ENCODE data around the gene MYO5A.
A peak's percentile ranks its signal among the peaks of the same experiment; 100 is the strongest.
"Not testable (repeated sequence)": the region's sequence is repeated elsewhere in the genome, so short reads cannot be mapped to it uniquely, and the experiment has no call there.

Gene MYO5A

GRCh38 chr15:52445553-52445952 lies 83.1 kb downstream of the MYO5A start:
- DNase-seq (ENCODE audit: low read depth): peak; percentile 4
- no peak overlapping the region for H3K4me3 ChIP-seq (ENCODE audit: control insufficient read depth, low read depth, low read length)
- TF ChIP-seq CTCF (conservative IDR thresholded peaks at IDR 0.05; ENCODE audit: control insufficient read depth, insufficient read depth, low read depth, low read length): no peak

DNA sequence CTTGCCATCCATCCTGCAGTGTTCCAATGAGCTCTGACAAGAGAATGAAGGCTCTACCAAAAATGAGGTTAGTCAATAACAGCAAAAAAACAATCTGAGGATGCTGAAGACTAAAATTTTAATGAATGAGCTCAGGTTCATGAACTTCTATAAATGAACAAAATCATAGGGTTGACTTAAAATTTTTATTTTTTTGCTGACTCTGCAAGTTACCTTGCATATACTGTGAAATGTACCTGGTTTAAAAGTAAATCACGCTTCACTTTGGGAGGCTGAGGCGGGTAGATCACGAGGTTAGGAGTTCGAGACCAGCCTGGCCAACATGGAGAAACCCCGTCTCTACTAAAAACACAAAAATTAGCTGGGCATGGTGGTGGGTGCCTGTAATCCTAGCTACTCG lies 85.5 kb downstream of the MYO5A start:
- not testable (repeated sequence) for H3K4me3 ChIP-seq (ENCODE audit: control insufficient read depth, low read depth, low read length); DNase-seq (ENCODE audit: low read depth)

DNA sequence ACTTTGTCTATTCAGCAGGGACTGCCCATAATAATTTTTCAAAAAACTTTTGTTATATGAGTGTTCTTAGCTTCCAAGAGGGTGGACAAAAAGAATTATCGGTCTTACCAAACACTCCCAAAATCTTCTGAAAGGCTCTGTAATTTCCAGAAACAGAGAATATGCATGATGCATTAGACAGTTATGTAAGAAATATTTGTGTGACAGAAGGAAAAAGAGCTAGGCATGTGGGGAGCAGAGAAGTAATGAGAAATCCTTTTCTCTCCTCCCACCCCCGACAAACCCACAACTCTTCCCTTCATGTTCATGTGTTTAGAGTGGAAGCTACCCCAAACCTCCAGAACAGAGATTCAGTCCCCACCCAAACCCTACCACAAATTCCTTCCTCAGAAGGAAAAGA lies 86.8 kb downstream of the MYO5A start:
- H3K4me3 ChIP-seq (ENCODE audit: control insufficient read depth, low read depth, low read length): no peak overlapping the region
- no peak for DNase-seq (ENCODE audit: low read depth)
- TF ChIP-seq CTCF (conservative IDR thresholded peaks at IDR 0.05; ENCODE audit: control insufficient read depth, insufficient read depth, low read depth, low read length): no peak

DNA sequence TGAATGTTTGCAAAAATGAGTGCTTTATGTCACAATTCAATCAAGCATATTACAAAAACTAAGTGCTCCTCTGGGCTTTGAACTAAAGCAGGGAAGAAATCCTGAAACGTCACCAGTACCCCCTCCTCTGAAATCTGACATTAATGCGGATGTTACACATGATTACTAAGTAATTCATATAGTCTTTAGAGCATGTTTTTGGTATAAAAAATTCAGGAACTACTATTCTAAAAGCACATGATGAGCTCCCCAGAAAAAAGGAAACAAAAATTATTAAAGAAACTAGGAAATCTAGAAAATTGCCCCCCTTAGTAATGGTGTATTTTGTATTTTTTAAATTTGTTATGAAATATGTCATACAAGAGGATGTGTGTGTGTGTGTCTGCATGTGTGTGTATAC lies 87.7 kb downstream of the MYO5A start:
- DNase-seq (ENCODE audit: low read depth): no peak

DNA sequence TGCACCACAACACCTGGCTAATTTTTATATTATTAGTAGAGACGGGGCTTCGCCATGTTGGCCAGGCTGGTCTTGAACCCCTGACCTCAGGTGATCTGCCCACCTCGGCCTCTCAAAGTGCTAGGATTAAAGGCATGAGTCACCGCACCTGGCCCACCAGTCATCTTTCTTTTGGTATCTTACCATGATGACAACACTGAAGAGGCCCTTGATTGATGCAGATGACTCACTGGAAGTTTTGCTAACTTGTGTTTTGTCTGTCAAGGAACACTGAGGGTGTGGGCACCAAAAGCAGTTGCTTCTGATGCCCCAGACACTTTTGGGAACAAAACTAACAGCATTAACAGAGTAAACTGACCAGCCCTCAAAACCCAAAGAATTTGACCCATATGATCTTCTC lies 88.3 kb downstream of the MYO5A start:
- TF ChIP-seq CTCF (conservative IDR thresholded peaks at IDR 0.05; ENCODE audit: control insufficient read depth, insufficient read depth, low read depth, low read length): no peak
- DNase-seq (ENCODE audit: low read depth): peak; percentile 69
- no peak overlapping the region for H3K4me3 ChIP-seq (ENCODE audit: control insufficient read depth, low read depth, low read length)

More for the DNA sequence above, 87.7 kb downstream of the MYO5A start:
- no peak for TF ChIP-seq CTCF (conservative IDR thresholded peaks at IDR 0.05; ENCODE audit: control insufficient read depth, insufficient read depth, low read depth, low read length)
- H3K4me3 ChIP-seq (ENCODE audit: control insufficient read depth, low read depth, low read length): no peak overlapping the region

DNA sequence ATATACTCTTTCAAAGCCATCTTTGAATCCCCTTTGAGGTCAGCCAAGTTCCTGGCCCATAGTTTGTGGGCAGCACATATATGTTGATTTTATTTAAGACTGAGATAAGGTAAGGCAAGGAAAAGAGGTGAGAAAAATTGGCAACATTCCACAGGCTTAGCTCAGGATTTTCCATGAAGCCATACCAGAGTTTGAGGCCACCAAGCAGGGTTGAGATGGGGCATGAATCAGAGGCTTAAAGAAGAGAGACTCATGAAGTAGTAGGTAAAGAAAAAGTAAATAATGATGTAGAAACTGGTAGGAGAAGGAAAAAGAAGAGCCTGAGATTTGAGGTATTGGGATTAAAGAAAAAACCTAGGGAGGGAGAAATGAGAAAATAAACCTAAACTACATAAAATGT lies 89.2 kb downstream of the MYO5A start:
- DNase-seq (ENCODE audit: low read depth): no peak
- no peak overlapping the region for H3K4me3 ChIP-seq (ENCODE audit: control insufficient read depth, low read depth, low read length)
- TF ChIP-seq CTCF (conservative IDR thresholded peaks at IDR 0.05; ENCODE audit: control insufficient read depth, insufficient read depth, low read depth, low read length): no peak

DNA sequence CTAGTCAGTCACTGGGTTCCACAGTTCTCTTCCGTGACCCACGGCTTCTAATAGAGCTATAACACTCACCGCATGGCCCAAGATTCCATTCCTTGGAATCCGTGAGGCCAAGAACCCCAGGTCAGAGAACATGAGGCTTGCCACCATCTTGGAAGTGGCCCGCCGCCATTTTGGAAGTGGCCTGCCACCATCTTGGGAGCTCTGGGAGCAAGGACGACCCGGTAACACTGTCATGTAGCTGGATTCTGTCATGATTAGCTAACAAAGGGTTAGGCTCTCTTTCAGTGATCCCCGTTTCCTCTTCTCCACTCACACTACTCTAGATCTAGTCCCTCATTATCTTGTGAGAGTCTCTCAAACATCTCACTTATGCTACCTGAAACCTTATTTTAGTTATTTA lies 89.6 kb downstream of the MYO5A start:
- not testable (repeated sequence) for DNase-seq (ENCODE audit: low read depth); H3K4me3 ChIP-seq (ENCODE audit: control insufficient read depth, low read depth, low read length)

DNA sequence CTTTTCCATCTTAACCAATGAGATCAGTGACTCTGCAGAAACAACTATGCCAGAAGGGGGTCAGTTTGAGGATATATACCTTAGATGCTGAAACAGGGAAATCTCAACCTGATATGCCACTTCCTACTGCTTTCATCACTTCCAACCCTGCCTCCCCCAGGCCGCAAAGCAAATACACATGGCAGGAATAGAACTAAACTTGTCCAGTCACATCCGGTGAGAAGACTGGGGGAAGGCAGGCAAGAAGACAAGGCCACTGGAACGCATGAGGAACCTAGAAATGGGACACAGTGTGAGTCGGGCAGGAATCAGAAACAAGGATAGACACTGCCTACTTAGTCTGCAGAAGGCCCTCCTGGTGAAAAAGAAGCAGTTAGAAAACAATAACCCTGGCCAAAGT lies 90.6 kb downstream of the MYO5A start:
- no peak overlapping the region for H3K4me3 ChIP-seq (ENCODE audit: control insufficient read depth, low read depth, low read length)
- no peak for TF ChIP-seq CTCF (conservative IDR thresholded peaks at IDR 0.05; ENCODE audit: control insufficient read depth, insufficient read depth, low read depth, low read length)
- no peak for DNase-seq (ENCODE audit: low read depth)
